OCI-LY3 (cell line): ENCODE data around the gene BACE2.

Experiments used
- H2AFZ ChIP-seq: fragments of 200-600, 300-600 bp; shearing (Covaris generic); 2 replicates; pipeline ENCODE4 v1.6.0; 2014; ENCODE audit warnings: antibody characterized with exemption, low read depth, low read length
- H3K27ac ChIP-seq: fragments of 200-600, 300-600 bp; sonication (generic); 2 replicates; pipeline ENCODE4 v1.5.1; 2014; ENCODE audit warnings: mild to moderate bottlenecking, low read length, moderate library complexity, mixed read lengths
- H3K27me3 ChIP-seq: fragments of 200-600, 300-600 bp; sonication (generic); 2 replicates; pipeline ENCODE4 v1.6.1; 2014; ENCODE audit warnings: low read depth, low read length, mixed read lengths
- H3K36me3 ChIP-seq: fragments of 200-600, 300-600 bp; sonication (generic); replicated peaks from 2 replicates; pipeline ENCODE3; 2014; ENCODE audit warnings: low read depth, low read length, mixed read lengths
- H3K4me1 ChIP-seq: fragments of 300-600, 200-600 bp; sonication (generic); 2 replicates; pipeline ENCODE4 v1.6.1; 2014; ENCODE audit warnings: low read length, mixed read lengths
- H3K4me2 ChIP-seq: fragments of 200-600, 300-600 bp; sonication (generic); 2 replicates; pipeline ENCODE4 v1.6.1; 2014; ENCODE audit warnings: low read length, mixed read lengths
- H3K4me3 ChIP-seq: fragments of 300-600, 200-600 bp; sonication (generic); 2 replicates; pipeline ENCODE4 v1.5.1; 2014; ENCODE audit warnings: antibody characterized with exemption, mild to moderate bottlenecking, low read length, moderate library complexity
- H3K79me2 ChIP-seq: fragments of 300-600, 200-600 bp; shearing (Covaris generic); 2 replicates; pipeline ENCODE4 v1.6.1; 2014; ENCODE audit warnings: mild to moderate bottlenecking, low read length, mixed read lengths
- H3K9ac ChIP-seq: fragments of 300-600, 200-600 bp; shearing (Covaris generic); 2 replicates; pipeline ENCODE4 v1.6.0; 2014; ENCODE audit warnings: mild to moderate bottlenecking, low read length, moderate library complexity
- H3K9me3 ChIP-seq: fragments of 200-600, 300-600 bp; shearing (Covaris generic); 2 replicates; pipeline ENCODE4 v1.6.1; 2014; ENCODE audit warnings: low read length, mixed read lengths; ENCODE audit not compliant: insufficient read depth
- H4K20me1 ChIP-seq: fragments of 200-600, 300-600 bp; sonication (generic); 2 replicates; pipeline ENCODE4 v1.6.1; 2016; ENCODE audit warnings: low read length, mixed read lengths; ENCODE audit not compliant: insufficient read depth
- EZH2phosphoT487 ChIP-seq: fragments of 200-600 bp; shearing (Covaris generic); IDR thresholded peaks from 2 replicates; pipeline ENCODE4 v1.6.1; 2018; ENCODE audit warnings: antibody characterized with exemption, mixed run types, low read depth
- TF ChIP-seq, protein P1 (sequence below): fragments of 200-600, 300-600 bp; sonication (generic); IDR thresholded peaks from 2 replicates; pipeline ENCODE4 v1.5.1; 2014; ENCODE audit warnings: antibody characterized with exemption, low read length, low read depth

Gene BACE2

GRCh38 chr21:41256771-41257702 lies 89.1 kb downstream of the BACE2 start:
- TF ChIP-seq, protein P1, sequence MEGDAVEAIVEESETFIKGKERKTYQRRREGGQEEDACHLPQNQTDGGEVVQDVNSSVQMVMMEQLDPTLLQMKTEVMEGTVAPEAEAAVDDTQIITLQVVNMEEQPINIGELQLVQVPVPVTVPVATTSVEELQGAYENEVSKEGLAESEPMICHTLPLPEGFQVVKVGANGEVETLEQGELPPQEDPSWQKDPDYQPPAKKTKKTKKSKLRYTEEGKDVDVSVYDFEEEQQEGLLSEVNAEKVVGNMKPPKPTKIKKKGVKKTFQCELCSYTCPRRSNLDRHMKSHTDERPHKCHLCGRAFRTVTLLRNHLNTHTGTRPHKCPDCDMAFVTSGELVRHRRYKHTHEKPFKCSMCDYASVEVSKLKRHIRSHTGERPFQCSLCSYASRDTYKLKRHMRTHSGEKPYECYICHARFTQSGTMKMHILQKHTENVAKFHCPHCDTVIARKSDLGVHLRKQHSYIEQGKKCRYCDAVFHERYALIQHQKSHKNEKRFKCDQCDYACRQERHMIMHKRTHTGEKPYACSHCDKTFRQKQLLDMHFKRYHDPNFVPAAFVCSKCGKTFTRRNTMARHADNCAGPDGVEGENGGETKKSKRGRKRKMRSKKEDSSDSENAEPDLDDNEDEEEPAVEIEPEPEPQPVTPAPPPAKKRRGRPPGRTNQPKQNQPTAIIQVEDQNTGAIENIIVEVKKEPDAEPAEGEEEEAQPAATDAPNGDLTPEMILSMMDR: no peak
- TF ChIP-seq EZH2phosphoT487: no peak
- Histone ChIP-seq H3K9ac (no peak overlapping the region), H3K27ac (no peak overlapping the region), H3K9me3 (no peaks in the 10 kb centered on the region), H3K27me3 (no peaks in the 10 kb centered on the region), H3K4me1 (no peaks in the 10 kb centered on the region), H3K4me2 (no peak overlapping the region), H4K20me1 (no peaks in the 10 kb centered on the region), H3K4me3 (no peak overlapping the region), H2AFZ (no peak overlapping the region), H3K36me3 (no peaks in the 10 kb centered on the region), H3K79me2 (no peaks in the 10 kb centered on the region)

- Histone ChIP-seq H3K27ac (no peak overlapping the region), H3K9ac (no peak overlapping the region), H2AFZ (no peak overlapping the region), H3K4me3 (no peak overlapping the region), H3K4me2 (no peak overlapping the region), H4K20me1 (no peaks in the 10 kb centered on the region), H3K79me2 (no peaks in the 10 kb centered on the region), H3K27me3 (no peaks in the 10 kb centered on the region), H3K36me3 (no peaks in the 10 kb centered on the region), H3K4me1 (no peaks in the 10 kb centered on the region), H3K9me3 (no peaks in the 10 kb centered on the region)
- TF ChIP-seq, protein P1: no peak
- TF ChIP-seq EZH2phosphoT487: no peak
Measured at GRCh38 chr21:41258617-41259016, 90.7 kb downstream of the BACE2 start.

DNA sequence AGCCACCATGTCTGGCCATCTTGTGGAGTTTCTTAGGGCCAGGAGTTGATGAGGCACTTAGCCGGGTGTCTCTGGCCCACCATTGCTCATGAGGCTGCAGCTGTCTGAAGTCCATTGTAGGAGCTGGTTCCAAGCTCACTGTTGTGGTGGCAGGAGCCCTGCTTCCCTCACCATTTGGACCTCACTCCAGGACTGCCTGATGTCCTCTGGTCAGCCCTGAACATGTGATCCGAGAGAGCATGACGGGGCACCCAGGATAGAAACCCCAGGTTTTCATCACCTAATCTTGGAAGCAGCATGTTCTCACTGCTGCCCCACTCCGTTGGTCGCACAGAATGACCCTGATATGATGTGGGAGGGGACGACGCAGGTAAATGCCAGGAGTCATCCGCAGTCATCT lies 92.5 kb downstream of the BACE2 start:
- Histone ChIP-seq H3K27me3 (no peaks in the 10 kb centered on the region), H3K79me2 (no peaks in the 10 kb centered on the region), H3K9me3 (no peaks in the 10 kb centered on the region), H4K20me1 (no peaks in the 10 kb centered on the region), H3K4me2 (no peak overlapping the region), H3K36me3 (no peaks in the 10 kb centered on the region), H3K9ac (no peak overlapping the region), H3K27ac (no peak overlapping the region), H2AFZ (no peak overlapping the region), H3K4me3 (no peak overlapping the region), H3K4me1 (no peaks in the 10 kb centered on the region)
- TF ChIP-seq, protein P1: no peak
- TF ChIP-seq EZH2phosphoT487: no peak

DNA sequence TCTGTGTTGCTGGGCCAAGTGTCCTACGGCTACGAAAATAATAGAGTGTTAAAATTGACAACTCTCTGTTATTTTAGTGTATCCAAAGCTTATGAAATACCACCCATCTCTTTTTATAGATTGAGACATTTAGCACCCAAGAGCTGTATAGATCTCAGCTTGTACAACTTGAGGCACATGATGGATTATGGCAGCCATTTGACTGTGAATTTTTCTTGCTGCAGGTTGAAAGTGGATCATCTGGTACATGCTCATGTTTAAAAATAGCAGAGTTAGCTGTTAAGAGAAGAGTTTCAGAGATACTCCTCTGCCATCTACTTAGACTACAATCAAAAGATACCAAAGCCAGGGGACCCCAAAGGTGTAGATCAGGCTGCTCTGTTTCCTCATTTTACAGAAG lies 99.4 kb downstream of the BACE2 start:
- no peaks in the 10 kb centered on the region for H3K27me3 ChIP-seq
- H3K4me2 ChIP-seq: no peak overlapping the region
- H3K4me3 ChIP-seq: no peak overlapping the region
- TF ChIP-seq, protein P1: no peak
- TF ChIP-seq EZH2phosphoT487: no peak
- no peaks in the 10 kb centered on the region for H4K20me1 ChIP-seq
- H3K27ac ChIP-seq: no peak overlapping the region
- H3K4me1 ChIP-seq: no peaks in the 10 kb centered on the region
- H3K36me3 ChIP-seq: no peaks in the 10 kb centered on the region
- no peak overlapping the region for H2AFZ ChIP-seq
- H3K79me2 ChIP-seq: no peaks in the 10 kb centered on the region
- no peaks in the 10 kb centered on the region for H3K9me3 ChIP-seq
- H3K9ac ChIP-seq: no peak overlapping the region
